MCF 10A (cell line): Measurements from ENCODE around the gene FAM234A. TPM values are rescaled to one million over a fixed set of nuclear protein-coding genes. Genes with fewer than 3 reads are reported as not detected.

Experiments
- BruUV-seq: library from RNA; stranded (reverse); fragments of 400-500 nt; replicated peaks from 2 replicates; lab custom pipeline; 2021; lab: Mats Ljungman, UMichigan
- CTCF ChIA-PET: fragments of 300-600 bp; sonication (Branson Sonifier 250); formaldehyde crosslinking; extraction: SDS; loops from one replicate; lab custom pipeline; 2021; ENCODE audit warnings: antibody characterized with exemption, inconsistent platforms; lab: Yijun Ruan, JAX
- POLR2A ChIA-PET: fragments of 300-600, 350-650 bp; sonication (Branson Sonifier 250); formaldehyde crosslinking; extraction: SDS; loops from one replicate; lab custom pipeline; 2020; ENCODE audit warnings: antibody characterized with exemption, inconsistent platforms; lab: Yijun Ruan, JAX
- DNase-seq: peaks from one replicate; pipeline ENCODE4 v3.0.0-alpha.2; 2018; ENCODE audit not compliant: unreplicated experiment
- H3K27ac Mint-ChIP-seq: one replicate; pipeline ENCODE4 v1.8.0; 2022; ENCODE audit warnings: mild to moderate bottlenecking, low read depth, mixed read lengths; ENCODE audit not compliant: unreplicated experiment
- H3K27me3 Mint-ChIP-seq: one replicate; pipeline ENCODE4 v1.8.0; 2022; ENCODE audit warnings: mixed read lengths; ENCODE audit not compliant: insufficient read depth, unreplicated experiment
- H3K36me3 Mint-ChIP-seq: one replicate; pipeline ENCODE4 v1.8.0; 2022; ENCODE audit warnings: mild to moderate bottlenecking, moderate library complexity, mixed read lengths; ENCODE audit not compliant: insufficient read depth, unreplicated experiment
- H3K4me1 Mint-ChIP-seq: one replicate; pipeline ENCODE4 v1.8.0; 2022; ENCODE audit warnings: mixed read lengths; ENCODE audit not compliant: insufficient read depth, unreplicated experiment
- H3K4me3 Mint-ChIP-seq: one replicate; pipeline ENCODE4 v1.8.0; 2022; ENCODE audit warnings: mild to moderate bottlenecking, moderate library complexity, mixed read lengths; ENCODE audit not compliant: unreplicated experiment
- H3K9me3 Mint-ChIP-seq: one replicate; pipeline ENCODE4 v1.8.0; 2022; ENCODE audit warnings: mixed read lengths; ENCODE audit not compliant: unreplicated experiment
- CTCF ChIP-seq: fragments of 200-600 bp; IDR thresholded peaks from one replicate; pipeline ENCODE4 v1.8.0; 2022; ENCODE audit warnings: antibody characterized with exemption, mild to moderate bottlenecking; ENCODE audit not compliant: unreplicated experiment
- intact Hi-C: fragments of 100-400 bp; cut with micrococcal nuclease; formaldehyde crosslinking; loops from 2 replicates; pipeline ENCODE4 v1.14.1; 2022
- total RNA-seq: library from RNA; stranded (reverse); gene quantifications from 2 replicates; pipeline ENCODE4 v1.2.3, GENCODE V29; 2022

The FAM234A gene
- total RNA-seq, 1 experiment from 2014 or later: 67.3 TPM

- intact Hi-C loops: loop anchor here (1.0 kb wide), 1 partner anchor 12 kb away; no protein-coding TSS in a partner anchor
- no peak overlapping the region for H3K4me3 Mint-ChIP-seq
- no peak for TF ChIP-seq CTCF
- no TSS peak for BruUV-seq
- H3K27ac Mint-ChIP-seq: no peak overlapping the region
- ChIA-PET CTCF (interaction anchor here (1.1 kb wide), 1 partner anchor 93 kb away, joined by 3 read pairs; no protein-coding TSS in a partner anchor), POLR2A (interaction anchor here (0.5 to 1.2 kb wide), 2 partner anchors 29 to 181 kb away, joined by 3 to 4 read pairs; no protein-coding TSS in a partner anchor)
- H3K36me3 Mint-ChIP-seq: peaks cover 67% of the 10 kb centered on the region
- H3K27me3 Mint-ChIP-seq: no peaks in the 10 kb centered on the region
- no peaks in the 10 kb centered on the region for H3K4me1 Mint-ChIP-seq
- H3K9me3 Mint-ChIP-seq: no peaks in the 10 kb centered on the region
- no peak for DNase-seq
These were observed 45.9 kb upstream of the FAM234A start for GRCh38 chr16:188674-189073.

DNA sequence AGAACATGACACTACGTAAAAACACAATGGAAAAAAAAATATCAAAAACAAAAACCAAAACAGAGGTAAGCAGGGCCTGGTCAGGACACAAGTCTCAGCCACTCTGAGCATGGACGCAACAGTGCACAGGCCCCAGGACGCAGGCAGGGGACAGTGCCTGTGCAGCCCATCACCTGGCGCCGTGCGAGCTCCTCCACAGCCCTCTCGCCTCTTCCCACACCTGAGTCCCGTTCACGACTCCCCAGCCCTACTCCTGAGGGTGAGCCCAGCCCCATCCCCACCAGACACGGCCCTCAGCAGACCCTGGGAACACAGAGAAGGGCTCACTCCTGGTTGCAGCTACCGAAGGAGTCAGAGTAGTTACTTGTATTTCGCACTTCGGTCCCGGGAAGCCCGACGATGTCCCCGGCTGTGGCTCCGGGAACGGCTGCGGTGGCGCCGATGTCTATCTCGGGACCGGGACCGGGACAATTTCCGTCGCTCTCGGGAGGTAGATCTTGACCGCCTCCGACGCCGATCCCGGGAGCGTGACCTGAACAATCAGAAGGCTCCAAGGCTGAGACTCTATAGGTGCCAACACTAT is 44.9 kb upstream of the FAM234A start:
- TF ChIP-seq CTCF: no peak
- TSS peak; percentile 72 for BruUV-seq
- no peak overlapping the region for H3K4me3 Mint-ChIP-seq
- intact Hi-C loops: no loop called here
- no peak for DNase-seq
- ChIA-PET POLR2A (interaction anchor here (1.2 kb wide), 1 partner anchor 180 kb away, joined by 4 read pairs; no protein-coding TSS in a partner anchor), CTCF (interaction anchor here (0.6 kb wide), 1 partner anchor 83 kb away, joined by 5 read pairs; no protein-coding TSS in a partner anchor)
- H3K27me3 Mint-ChIP-seq: no peaks in the 10 kb centered on the region
- peaks cover 75% of the 10 kb centered on the region for H3K36me3 Mint-ChIP-seq
- no peaks in the 10 kb centered on the region for H3K4me1 Mint-ChIP-seq
- H3K27ac Mint-ChIP-seq: no peak overlapping the region
- no peaks in the 10 kb centered on the region for H3K9me3 Mint-ChIP-seq

GRCh38 chr16:191831-192230 is 42.8 kb upstream of the FAM234A start:
- H3K4me3 Mint-ChIP-seq: no peak overlapping the region
- H3K4me1 Mint-ChIP-seq: no peaks in the 10 kb centered on the region
- intact Hi-C loops: no loop called here
- ChIA-PET CTCF (interaction anchor here (1.5 kb wide), 1 partner anchor 10 kb away, joined by 6 read pairs; no protein-coding TSS in a partner anchor), POLR2A (no interaction called here)
- TF ChIP-seq CTCF: no peak
- H3K36me3 Mint-ChIP-seq: peaks cover 96% of the 10 kb centered on the region
- H3K27me3 Mint-ChIP-seq: no peaks in the 10 kb centered on the region
- no peak for DNase-seq
- no TSS peak for BruUV-seq
- H3K27ac Mint-ChIP-seq: no peak overlapping the region
- no peaks in the 10 kb centered on the region for H3K9me3 Mint-ChIP-seq

DNA sequence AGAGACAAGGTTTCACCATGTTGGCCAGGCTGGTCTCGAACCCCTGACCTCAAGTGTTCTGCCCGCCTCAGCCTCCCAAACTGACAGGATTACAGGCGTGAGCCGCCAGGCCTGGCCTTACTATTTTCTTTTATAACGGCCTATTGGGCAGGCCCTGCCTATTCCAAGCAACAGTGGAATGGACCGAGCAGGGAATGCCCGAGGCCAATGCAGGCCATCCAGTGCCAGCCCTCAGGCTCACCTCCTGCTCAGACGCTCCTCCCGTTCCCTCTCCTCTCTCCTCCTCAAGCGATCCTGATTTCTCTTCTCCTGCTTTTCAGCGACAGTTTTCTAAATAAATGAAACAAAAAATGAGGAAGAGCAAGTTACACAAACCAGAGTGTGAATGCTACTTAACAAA is 41.9 kb upstream of the FAM234A start:
- intact Hi-C loops: no loop called here
- ChIA-PET POLR2A (no interaction called here), CTCF (interaction anchor here (1.4 to 1.5 kb wide), 2 partner anchors 11 to 169 kb away, joined by 3 to 6 read pairs; no protein-coding TSS in a partner anchor)
- Mint-ChIP-seq H3K27me3 (no peaks in the 10 kb centered on the region), H3K4me1 (no peaks in the 10 kb centered on the region), H3K4me3 (no peak overlapping the region), H3K36me3 (peaks cover 98% of the 10 kb centered on the region), H3K9me3 (no peaks in the 10 kb centered on the region), H3K27ac (no peak overlapping the region)
- TF ChIP-seq CTCF: no peak
- no TSS peak for BruUV-seq
- no peak for DNase-seq
